Measurements from ENCODE around the gene C4orf51.
A peak's percentile ranks its signal among the peaks of the same experiment; 100 is the strongest.

The C4orf51 gene

GRCh38 chr4:145709843-145710242, 29.9 kb downstream of the C4orf51 start:
- DNase-seq (ENCODE audit: low read depth, low spot score), result peak; percentile 74

- peak; percentile 46 for DNase-seq (ENCODE audit: low read depth, low spot score)
Measured at GRCh38 chr4:145716200-145716599, 36.3 kb downstream of the C4orf51 start.

- DNase-seq (ENCODE audit: low read depth, low spot score), result no peak
Measured at GRCh38 chr4:145716661-145717200, 36.8 kb downstream of the C4orf51 start.

GRCh38 chr4:145719752-145720624, 40.0 kb downstream of the C4orf51 start:
- DNase-seq (ENCODE audit: low read depth, low spot score), result no peak

- DNase-seq (ENCODE audit: low read depth, low spot score), result no peak
Measured at GRCh38 chr4:145720656-145721055, 40.7 kb downstream of the C4orf51 start.

- no peak for DNase-seq (ENCODE audit: low read depth, low spot score)
Measured at GRCh38 chr4:145722561-145722960, 42.6 kb downstream of the C4orf51 start.

- no peak for DNase-seq (ENCODE audit: low read depth, low spot score)
Measured at GRCh38 chr4:145723336-145723735, 43.4 kb downstream of the C4orf51 start.

GRCh38 chr4:145730026-145730425, 50.1 kb downstream of the C4orf51 start:
- DNase-seq (ENCODE audit: low read depth, low spot score), result no peak

GRCh38 chr4:145731028-145731427, 51.1 kb downstream of the C4orf51 start:
- DNase-seq (ENCODE audit: low read depth, low spot score), result no peak

- DNase-seq (ENCODE audit: low read depth, low spot score), result peak; percentile 10
Measured at GRCh38 chr4:145732001-145732815, 52.3 kb downstream of the C4orf51 start.

GRCh38 chr4:145732895-145733880, 53.2 kb downstream of the C4orf51 start:
- peak; percentile 99 for DNase-seq (ENCODE audit: low read depth, low spot score)

- peak; percentile 65 for DNase-seq (ENCODE audit: low read depth, low spot score)
Measured at GRCh38 chr4:145734031-145734430, 54.1 kb downstream of the C4orf51 start.

- DNase-seq (ENCODE audit: low read depth, low spot score), result peak; percentile 98
Measured at GRCh38 chr4:145734576-145735346, 54.8 kb downstream of the C4orf51 start.

- DNase-seq (ENCODE audit: low read depth, low spot score), result peak; percentile 96
Measured at GRCh38 chr4:145735347-145735675, 55.4 kb downstream of the C4orf51 start.

GRCh38 chr4:145735827-145736226, 55.9 kb downstream of the C4orf51 start:
- peak; percentile 24 for DNase-seq (ENCODE audit: low read depth, low spot score)

- DNase-seq (ENCODE audit: low read depth, low spot score), result peak; percentile 56
Measured at GRCh38 chr4:145736241-145736831, 56.4 kb downstream of the C4orf51 start.

- no peak for DNase-seq (ENCODE audit: low read depth, low spot score)
Measured at GRCh38 chr4:145739845-145740244, 59.9 kb downstream of the C4orf51 start.

GRCh38 chr4:145740806-145741205, 60.9 kb downstream of the C4orf51 start:
- no peak for DNase-seq (ENCODE audit: low read depth, low spot score)

- DNase-seq (ENCODE audit: low read depth, low spot score), result no peak
Measured at GRCh38 chr4:145743641-145744040, 63.7 kb downstream of the C4orf51 start.

GRCh38 chr4:145755802-145756201, 75.9 kb downstream of the C4orf51 start:
- DNase-seq (ENCODE audit: low read depth, low spot score), result peak; percentile 13
